Activated naive CD4-positive, alpha-beta T cell treated with anti-CD3 and anti-CD28 coated beads, Interleukin-2, amount 50 U/mL, for 16 hours (primary cell): ENCODE measurements around the gene PFDN4.

Experiments
- DNase-seq: peaks from one replicate; pipeline ENCODE4 v3.0.0-alpha.2; 2020

PFDN4 gene, protein sequence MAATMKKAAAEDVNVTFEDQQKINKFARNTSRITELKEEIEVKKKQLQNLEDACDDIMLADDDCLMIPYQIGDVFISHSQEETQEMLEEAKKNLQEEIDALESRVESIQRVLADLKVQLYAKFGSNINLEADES

DNA sequence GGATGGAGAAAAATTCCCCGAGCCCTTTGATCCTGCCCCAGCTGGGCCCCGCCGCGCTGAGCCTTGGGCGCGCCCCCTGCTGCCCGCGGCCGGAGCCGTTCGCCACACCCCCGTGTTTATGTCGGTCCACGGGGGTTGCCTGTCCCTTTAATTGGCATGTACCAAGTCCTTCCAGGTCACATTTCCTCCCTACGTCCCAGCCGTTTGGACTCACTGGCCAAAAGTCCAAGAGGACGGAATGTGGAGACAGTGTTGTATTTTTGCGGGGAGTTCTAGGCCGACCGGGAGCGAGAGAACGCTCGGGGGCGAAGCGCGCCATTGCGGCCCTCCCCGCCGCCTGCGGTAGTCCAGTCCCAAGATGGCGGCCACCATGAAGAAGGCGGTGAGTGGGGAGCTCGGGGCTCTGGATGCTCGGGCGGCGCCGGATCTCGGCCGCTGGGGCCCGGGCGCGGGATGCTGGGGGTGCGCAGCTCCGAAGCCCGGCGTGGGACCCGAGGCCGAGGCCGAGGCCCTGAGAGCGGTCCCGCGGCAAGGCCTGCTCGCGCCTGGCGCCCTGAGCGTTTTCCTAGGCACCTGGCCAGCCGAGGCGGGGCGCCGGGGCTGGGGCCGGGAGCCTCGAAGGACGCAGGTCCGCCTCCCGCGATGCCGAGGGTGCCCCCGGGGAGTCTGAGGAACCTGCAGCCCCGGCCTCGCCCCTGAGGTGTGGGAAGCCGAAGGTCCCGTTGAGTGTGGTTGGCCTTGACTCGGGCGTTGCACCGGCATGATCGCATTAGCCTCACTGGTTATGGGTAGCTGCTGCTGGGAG, at the start of gene PFDN4:
Gene PFDN4, plus strand, starts transcription at position 345 of the 805 bp plus-strand sequence. Its CDS starts 14 bp downstream, at position 359.
- DNase-seq = peak; percentile 81

DNA sequence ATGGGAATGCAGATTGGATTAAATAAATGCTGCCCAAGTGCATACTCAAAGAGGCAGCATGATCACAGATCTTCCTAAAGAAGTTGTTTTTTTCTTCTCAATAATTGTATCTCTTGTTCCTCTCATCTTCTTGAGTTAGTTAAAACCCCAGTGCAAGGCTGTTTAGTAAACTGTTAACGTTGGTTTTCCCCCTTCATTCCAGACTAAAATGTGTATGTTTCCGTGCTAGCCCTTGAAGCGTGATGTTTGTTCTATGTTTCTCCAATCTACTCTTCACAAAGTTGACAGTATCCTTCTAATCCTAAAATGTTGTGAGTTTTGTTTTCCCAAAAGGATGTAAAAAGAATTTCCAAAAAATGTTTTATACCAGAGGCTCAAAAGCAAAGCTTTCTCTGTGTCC, 49.7 kb upstream of the PFDN4 start:
- DNase-seq = no peak

DNA sequence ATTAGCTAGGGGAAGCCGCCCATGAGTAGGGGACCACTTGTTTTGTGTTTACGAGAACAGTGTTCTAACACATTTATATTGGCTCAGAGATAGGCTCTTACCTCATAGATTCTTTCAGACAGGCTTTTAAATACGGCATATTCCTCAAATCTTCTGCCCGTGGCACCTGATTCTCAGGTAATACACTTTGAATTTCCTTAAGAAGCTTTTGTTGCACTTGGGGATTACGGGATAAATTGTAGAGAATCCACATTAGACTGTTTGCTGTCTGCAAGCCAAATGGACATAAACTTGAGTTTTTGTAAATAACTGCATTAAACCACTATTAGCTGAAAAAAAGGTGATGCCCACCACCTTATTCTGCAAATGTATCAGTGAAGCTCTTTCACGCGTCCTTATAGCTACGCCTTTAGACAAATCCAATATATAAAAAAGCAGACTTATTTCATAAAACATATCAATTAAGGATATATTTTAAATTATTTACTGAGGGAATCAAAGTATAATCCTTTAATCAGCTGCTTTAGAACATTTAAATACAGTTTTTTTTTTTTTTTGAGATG, 49.0 kb upstream of the PFDN4 start:
- no peak for DNase-seq

DNA sequence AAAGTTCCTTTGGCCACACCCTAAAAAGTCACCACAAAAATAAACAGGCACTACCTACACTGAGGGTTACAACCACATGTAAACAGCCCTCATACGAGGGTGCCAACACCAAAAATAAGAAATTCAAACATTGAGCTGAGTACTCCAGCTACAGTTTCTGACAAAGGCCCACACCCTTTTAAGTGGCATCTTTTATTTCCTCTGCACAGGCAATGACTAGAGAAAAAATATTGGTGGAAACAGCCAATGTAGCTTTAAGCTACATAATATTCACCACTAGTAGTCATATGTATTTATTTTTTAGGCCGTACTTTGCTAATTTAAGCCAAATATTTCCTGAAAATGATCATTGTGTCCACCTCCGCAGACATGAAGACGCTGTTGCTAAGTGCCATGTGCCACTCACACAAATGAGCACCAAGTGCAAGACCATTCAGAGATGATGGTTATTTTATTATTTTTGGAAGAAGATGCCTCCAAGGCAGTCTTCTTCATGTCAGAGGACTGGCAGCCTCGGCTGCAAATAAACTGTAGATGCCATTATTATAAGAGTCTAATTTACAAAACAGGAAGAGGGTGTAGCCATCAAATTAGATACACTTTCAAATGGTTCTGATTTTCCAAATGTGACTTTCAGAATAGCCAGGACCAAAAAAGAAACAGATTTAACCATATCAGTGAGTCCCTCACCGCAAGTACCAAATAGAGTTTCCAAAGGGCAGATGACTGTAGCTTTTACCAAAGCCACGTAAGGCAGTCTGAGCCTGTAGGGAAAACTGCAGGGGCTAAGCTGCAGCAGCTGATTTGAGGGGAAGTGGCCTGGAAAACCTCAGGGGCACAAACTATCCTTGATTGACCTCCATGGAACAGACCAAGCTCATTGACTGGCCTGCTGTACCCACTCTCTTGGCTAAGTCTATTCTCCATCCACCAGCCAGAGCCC, 47.6 kb upstream of the PFDN4 start:
- no peak for DNase-seq

DNA sequence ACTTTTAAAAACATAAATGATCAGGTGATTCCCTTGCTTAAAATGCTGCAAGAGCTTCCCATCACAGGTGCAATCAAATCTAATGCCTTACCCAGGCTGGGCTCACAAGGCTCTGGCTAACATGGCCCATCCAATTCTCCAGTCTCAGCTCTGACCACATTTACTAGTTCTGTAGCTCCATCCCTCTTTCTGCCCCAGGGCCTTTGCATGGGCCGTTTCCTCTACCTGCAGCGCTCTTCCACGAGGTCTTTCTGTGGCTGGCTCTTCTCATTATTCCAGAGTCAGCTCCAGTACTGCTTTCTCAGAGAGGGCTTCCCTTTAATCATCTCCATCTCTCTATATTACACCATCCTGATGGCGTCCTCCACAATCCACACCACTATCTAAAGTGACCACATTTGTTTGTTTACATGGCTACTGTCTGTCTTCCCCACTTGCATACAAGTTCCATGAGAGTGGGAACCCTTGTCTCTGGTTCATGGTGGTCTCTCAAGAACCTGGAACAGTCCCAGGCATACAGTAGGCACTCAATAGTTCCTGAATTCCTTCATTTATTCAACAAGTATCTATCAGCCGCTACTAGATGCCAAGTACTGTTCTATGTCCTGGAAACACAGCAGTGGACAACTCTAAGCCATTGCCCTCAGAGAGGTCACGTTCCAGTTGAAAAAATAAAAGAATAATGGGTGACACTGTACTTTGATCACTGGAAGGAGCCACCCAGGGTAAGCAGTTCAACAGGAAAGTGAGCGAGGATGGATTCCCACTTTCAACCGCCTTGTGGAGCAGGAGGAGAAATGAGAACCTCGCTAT, 46.7 kb upstream of the PFDN4 start:
- no peak for DNase-seq

DNA sequence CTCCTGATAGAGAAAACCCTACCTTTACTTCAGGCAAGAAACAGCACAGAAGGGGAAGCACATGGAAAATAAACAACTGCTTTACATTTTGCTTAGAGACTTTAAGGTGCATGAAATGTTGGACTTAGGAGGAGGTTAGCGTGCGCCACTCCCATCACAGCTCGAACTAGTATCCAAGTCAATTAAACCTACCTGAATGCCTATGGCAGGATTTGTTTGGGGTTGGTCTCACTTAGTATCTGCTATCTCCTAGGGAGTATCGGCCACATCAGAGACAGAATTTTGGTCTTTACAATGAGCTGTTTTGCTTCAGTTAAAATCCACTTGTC, 46.1 kb upstream of the PFDN4 start:
- DNase-seq = no peak

DNA sequence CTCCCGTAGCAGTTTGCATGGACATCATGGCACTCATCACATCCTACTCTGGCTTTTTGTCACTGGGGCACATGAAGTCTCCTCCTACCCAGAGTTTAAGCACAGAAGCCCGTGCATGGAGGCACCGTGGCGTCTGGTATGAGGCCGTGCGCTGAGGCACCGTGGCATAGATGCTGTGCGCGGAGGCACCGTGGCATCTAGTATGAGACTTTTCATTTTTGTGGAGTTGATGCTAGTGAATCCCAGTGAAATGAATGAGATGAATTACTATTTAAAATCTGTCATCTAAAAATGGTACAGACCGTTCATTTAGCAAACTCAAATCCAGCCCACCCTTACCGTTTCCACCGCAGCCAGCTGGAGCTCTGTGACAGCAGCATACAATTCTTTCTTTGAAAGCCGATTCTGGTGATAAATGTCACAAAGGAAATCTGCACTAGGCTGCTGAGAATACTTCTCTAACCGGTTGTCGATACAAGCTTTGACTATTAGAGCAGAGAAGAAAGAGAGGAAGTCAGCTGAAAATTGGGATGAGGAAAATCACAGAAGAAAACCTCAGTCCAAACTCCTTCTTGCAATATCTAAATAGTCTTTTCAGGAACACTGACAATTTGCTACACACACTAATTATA, 45.4 kb upstream of the PFDN4 start:
- no peak for DNase-seq

DNA sequence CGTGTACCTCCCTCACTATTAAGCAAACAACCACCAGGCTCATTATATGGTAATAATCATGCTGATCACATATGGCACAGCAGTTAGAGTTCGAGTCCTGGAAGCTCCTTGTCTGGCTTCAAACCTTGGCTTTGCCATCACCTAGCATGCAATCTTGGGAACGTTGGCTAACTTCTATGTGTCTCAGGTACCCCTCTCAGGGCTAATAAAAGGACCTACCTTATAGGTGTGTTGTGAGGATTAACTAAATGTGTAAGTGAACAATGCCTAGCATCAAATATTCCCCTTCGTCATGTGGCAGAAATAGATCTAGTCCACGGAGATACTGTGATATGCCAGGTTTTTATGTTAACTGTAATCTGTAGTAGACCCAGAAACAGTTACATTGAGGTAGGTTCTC, 44.5 kb upstream of the PFDN4 start:
- no peak for DNase-seq

DNA sequence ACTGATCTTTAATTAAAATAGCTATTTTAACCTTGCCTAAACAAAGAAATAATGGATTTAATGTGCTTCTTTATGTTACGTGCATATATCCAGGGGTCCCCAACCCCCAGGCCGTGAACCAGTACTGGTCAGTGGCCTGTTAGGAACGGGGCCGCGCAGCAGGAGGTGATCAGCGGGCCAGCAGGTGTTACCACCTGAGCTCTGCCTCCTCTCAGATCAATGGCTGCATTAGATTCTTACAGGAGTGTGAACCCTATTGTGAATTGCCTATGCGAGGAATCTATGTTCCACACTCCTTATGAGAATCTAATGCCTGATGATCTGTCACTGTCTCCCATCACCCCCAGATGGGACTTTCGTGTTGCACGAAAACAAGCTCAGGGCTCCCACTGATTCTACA, 42.9 kb upstream of the PFDN4 start:
- no peak for DNase-seq

DNA sequence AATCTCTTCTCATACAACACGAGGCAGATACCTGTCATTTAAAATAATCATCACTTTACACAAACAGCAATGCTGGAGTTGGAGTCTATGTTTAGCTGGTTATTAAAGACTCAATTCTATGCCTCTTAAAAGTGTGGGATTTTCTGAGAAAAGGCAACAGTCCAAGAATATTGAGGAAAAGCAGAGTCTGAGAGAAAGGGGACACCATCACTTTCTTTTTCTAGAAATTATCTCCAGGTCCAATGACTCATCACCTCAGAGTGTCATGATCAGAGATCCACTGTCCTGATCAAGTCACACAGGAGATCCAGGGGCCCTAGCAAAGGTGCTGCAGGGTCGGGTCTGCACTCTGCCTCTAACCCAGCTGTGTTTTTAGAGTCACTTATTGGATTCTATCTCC, 42.1 kb upstream of the PFDN4 start:
- no peak for DNase-seq

DNA sequence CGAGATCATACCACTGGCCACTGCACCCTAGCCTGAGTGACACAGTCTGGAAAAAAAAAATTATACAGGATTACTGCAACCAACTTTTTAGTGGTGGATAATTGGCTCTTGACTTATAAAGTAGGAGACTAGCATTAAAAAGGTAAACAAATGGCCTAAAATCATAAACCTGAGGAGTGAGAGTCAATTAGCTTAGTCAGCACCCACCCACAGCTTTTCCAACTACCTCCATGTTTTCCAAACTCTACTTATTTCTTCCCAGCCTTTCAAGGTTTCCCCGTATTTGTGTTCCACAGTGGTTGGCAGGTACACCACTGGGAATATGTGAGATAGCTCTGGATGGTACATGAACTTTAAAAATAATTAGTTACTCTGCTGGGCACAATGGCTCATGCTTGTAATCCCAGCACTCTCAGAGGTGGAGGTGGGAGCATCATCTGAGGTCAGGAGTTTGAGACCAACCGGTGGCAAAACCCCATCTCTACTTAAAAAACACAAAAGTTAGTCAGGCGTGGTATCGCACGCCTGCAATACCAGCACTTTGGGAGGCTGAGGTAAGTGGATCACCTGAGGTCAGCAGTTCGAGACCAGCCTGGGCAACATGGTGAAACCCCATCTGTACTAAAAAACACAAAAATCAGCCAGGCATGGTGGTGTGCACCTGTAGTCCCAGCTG, 40.8 kb upstream of the PFDN4 start:
- DNase-seq = no peak

DNA sequence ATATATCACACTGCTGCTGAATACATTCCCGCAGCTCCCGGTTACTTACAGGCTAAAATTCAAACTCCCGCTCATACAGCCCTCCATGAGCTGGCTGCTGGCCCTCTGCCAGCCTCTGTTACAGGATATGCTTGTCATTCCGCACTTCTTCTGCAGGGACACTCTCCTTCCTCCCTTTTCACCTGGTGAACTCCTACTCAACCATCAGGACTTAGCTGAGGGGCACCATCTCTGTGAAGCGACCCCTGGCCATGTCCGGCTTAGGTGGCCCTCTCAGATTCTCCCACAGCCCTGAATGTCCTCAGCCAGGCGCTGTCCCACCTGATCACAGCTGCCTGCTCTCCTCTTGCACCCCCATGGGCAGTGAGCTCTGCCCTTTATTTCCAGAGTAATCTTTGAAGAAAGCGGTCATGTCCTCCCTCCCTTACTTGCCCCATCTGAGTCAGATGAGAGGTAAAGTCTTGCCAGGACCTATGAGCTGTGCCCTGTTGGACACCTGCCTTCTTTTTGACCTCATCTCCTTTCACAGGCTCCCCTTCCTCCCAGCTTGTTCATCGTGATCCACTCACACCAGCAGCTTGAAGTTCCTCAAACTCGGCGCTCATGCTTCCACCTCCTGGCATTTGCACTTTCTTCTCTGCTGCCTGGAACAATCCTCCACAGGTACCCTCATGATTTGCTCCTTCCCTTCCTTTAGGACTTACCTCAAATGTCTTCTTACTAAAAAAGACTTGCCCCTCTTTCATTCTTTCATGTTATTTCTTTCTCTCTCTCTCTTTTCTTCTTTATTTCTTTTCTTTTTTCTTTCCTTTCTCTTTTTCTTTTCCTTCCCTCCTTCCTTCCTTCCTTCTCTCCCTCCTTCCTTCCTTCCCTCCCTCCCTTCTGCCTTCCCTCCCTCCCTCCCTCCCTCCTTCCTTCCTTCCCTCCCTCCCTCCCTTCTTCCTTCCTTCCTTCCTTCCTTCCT, 39.7 kb upstream of the PFDN4 start:
- DNase-seq = no peak

DNA sequence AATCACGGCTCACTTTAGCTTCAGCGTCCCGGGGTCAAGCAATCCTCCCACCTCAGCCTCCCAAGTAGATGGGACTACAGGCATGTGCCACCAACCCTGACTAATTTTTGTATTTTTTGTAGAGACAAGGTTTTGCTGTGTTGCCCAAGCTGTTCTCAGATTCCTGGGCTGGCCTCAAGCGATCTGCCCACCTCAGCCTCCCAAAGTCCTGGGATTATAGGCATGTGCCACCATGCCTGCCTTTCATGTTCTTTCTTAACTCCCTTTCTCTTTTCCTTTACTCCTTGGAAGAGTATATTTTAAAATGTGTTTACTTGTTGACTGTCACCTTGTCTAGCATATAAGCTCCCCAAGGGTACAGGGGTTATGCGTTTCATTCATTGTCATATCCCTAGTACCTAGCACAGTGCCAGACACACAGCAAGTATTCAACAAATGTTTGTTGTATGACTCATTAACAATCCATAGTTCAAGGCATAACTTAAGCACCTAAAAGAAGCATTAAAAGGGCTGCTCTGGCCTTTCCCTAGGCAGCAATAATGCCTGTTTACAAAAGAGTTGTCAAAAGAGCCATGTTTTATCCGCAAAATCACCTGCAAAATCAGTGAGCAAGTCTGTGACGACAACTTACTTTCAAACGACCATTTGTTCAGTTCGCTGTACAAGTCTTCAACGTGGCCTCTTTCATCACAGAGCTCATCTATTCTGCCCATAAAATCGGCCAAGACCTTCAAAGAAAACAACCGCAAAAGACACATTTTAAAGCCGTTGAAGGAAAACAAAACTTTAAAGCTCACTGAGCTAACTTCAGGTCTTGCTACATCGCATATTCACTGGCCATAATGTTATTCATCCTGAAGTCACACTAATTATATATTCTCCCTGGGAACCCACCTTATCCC, 38.7 kb upstream of the PFDN4 start:
- no peak for DNase-seq

DNA sequence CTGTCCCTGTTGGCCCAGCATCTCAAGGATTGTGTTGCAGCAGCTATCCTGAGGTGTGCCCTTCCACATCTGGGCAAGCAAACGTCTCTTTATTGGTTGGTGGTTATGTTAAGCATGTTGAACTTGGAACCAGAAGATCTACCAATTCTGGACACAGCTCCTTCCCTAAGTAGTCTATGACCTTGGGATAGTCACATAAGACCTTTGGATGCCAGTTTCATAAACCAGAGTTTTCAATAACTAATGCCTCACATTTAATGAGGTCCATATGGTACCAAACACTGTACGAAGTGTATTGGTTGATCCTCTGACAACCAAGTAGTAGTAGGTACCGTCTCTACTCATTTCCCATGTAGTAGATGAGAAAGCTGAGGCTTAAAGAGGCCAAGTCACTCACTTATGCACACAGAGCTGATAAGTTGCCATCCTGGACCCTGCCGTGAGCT, 37.8 kb upstream of the PFDN4 start:
- DNase-seq = no peak

DNA sequence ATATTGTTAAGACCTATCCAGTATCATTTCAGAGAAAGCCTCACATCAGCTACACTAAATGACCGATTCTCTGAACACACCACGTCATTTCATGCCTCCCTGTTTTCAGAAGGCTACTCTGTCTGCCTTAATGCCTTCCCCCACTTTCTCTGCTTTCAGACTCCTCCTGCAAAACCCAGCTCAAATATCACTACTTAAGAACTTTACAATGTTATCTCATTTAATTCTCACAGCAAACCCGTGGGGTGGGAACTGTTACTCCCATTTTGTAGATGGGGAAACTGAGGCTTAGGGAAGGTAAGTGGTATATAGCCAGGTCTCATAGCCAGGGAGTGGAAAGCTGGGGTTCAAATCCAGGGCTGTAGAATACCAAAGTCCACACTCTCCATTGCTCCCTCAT, 36.9 kb upstream of the PFDN4 start:
- no peak for DNase-seq

DNA sequence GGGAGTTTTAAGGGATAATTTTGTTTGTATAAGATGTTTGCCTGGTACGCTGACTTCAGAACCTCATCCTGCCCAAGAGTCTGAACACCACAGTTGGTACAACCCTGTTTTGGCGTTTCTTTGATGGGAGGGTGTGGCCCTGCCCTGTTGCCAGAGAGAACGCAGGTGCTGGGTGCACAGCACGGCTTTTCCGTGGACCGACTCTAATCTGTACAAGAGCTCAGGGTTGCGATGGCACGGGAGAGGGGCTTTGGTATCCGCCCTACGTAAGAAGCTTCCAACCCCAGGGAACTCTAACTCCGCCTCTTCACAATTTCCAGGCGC, 35.4 kb upstream of the PFDN4 start:
- DNase-seq = no peak

DNA sequence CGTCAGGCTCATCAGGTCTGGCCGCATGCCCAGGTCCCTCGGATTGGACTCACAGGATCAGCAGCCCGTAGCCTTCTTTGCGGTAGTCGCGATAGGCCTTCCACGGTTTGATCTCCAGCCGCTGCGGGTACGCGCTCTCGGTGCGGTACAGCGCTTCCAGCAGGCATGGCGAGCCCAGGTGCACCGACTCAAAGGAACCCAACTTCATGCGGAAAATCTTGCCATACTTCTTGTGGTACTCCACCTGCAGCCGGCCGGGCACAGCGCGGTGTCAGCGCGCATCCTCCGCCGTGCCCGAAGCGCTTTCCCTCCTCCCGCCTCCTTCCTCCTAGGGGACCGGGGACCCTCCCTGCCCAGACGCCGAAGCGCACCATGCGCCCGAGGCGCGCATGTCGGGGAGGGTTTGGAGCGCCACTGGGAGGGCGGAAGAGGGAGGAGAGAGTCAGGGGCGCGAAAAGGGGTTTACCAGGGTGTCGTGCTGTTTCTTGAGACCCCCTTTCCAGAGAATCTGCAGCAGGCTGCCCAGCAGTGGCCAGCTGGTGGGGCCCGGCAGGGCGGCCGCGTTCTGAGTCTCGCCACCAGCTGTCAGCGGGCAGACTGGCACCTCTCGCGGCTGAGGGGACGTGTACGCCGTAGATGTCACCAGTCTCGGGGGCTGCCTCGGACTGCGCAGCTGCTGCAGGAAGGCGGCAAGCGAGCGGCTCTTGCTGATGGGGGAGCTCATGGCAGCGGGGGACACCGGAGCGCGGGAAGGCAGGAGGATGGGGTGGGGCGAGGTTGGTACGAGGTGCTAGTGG, 34.8 kb upstream of the PFDN4 start:
- DNase-seq = no peak
